HepG2 (cell line): ENCODE data around the gene ZNF548. TPM values are rescaled to one million over a fixed set of nuclear protein-coding genes. Genes with fewer than 3 reads are reported as not detected.

Experiments
- GTF3A ChIP-seq: sonication (generic); formaldehyde crosslinking; conservative IDR thresholded peaks from 2 replicates; pipeline ENCODE4 v1.4.0; 2020; ENCODE audit warnings: mild to moderate bottlenecking, missing genetic modification reagents
- HIVEP1 ChIP-seq: sonication (generic); formaldehyde crosslinking; IDR thresholded peaks from 2 replicates; pipeline ENCODE4 v1.4.0; 2020; ENCODE audit warnings: mild to moderate bottlenecking, missing genetic modification reagents
- HNF1B ChIP-seq: sonication (generic); formaldehyde crosslinking; IDR thresholded peaks from 2 replicates; pipeline ENCODE4 v1.5.1; 2020; ENCODE audit warnings: mild to moderate bottlenecking, moderate library complexity, missing genetic modification reagents
- KAT7 ChIP-seq: IDR thresholded peaks from 2 replicates; pipeline ENCODE4 v1.6.1; 2018; ENCODE audit warnings: borderline replicate concordance, missing compliant biosample characterization
- NR3C1 ChIP-seq: sonication (generic); formaldehyde crosslinking; IDR thresholded peaks from 2 replicates; pipeline ENCODE4 v1.4.0; 2020; ENCODE audit warnings: missing genetic modification reagents
- TFE3 ChIP-seq: IDR thresholded peaks from 2 replicates; pipeline ENCODE4 v1.6.1; 2016
- TRIM22 ChIP-seq: fragments of 450-650 bp; IDR thresholded peaks from 2 replicates; pipeline ENCODE4 v1.6.1; 2017
- ZNF138 ChIP-seq: sonication (generic); formaldehyde crosslinking; IDR thresholded peaks from 2 replicates; pipeline ENCODE4 v1.5.0; 2020; ENCODE audit warnings: mild to moderate bottlenecking, low read depth, missing genetic modification reagents
- ZNF33B ChIP-seq: sonication (generic); formaldehyde crosslinking; IDR thresholded peaks from 2 replicates; pipeline ENCODE4 v1.5.1; 2020; ENCODE audit warnings: mild to moderate bottlenecking, missing genetic modification reagents
- ZNF646 ChIP-seq: sonication (generic); formaldehyde crosslinking; IDR thresholded peaks from 2 replicates; pipeline ENCODE4 v1.9.0; 2021; ENCODE audit warnings: mild to moderate bottlenecking, missing genetic modification reagents
- ZNF7 ChIP-seq: IDR thresholded peaks from 2 replicates; pipeline ENCODE4 v1.6.1; 2016; ENCODE audit warnings: missing biosample characterization, missing genetic modification reagents
- ZNF761 ChIP-seq: sonication (generic); formaldehyde crosslinking; conservative IDR thresholded peaks from 2 replicates; pipeline ENCODE4 v1.4.0; 2020; ENCODE audit warnings: mild to moderate bottlenecking, missing genetic modification reagents
- ZSCAN22 ChIP-seq: sonication (generic); formaldehyde crosslinking; IDR thresholded peaks from 2 replicates; pipeline ENCODE4 v1.4.0; 2020; ENCODE audit warnings: mild to moderate bottlenecking, missing genetic modification reagents
- ZZZ3 ChIP-seq: sonication (generic); formaldehyde crosslinking; IDR thresholded peaks from 2 replicates; pipeline ENCODE4 v1.4.0; 2020; ENCODE audit warnings: missing genetic modification reagents, mild to moderate bottlenecking, borderline replicate concordance
- polyA plus RNA-seq, 8 experiments: library from polyadenylated mRNA; depleted of rRNA in 3 of 8; stranded (reverse) in 7 of 8; unstranded in 1 of 8; fragments of >200 nt; fragmentation: Illumina TruSeq in 4 of 8; extraction: Trizol in 4 of 8; gene quantifications; 2 replicates each; pipeline versions ENCODE4 v1.2.1 to v1.2.3, GENCODE V29; 2011 to 2016; ENCODE audit warnings: low read depth in 4 of 8, missing spikeins in 1 of 8, mixed read lengths in 1 of 8; ENCODE audit not compliant: insufficient read depth in 1 of 8
- total RNA-seq, 5 experiments: library from RNA; depleted of rRNA; stranded (reverse); fragments of >200 nt; fragmentation: Illumina TruSeq; extraction: Trizol; gene quantifications; 2 replicates each; pipeline ENCODE4 v1.2.3, GENCODE V29; 2016; ENCODE audit warnings: low read depth in 1 of 5

ZNF548 gene
- total and polyA plus RNA-seq, 2 of the 13 experiments (the other 11 are each of a cell fraction or from before 2014, with no cell fraction given): 19.6 to 24.9 TPM

GRCh38 chr19:57435062-57435978 is 45.7 kb downstream of the ZNF548 start, which contains the start of gene ZNF749 (continued):
- TF ChIP-seq TFE3: no peak
- TF ChIP-seq NR3C1 (CRISPR knock-in tag): no peak
- no peak for TF ChIP-seq ZNF646
- TF ChIP-seq ZSCAN22 (CRISPR knock-in tag): no peak
- TF ChIP-seq ZNF138 (CRISPR knock-in tag): no peak
- no peak for TF ChIP-seq GTF3A (CRISPR knock-in tag)
- TF ChIP-seq ZZZ3: no peak; the same call in 1 of the 2 replicates
- TF ChIP-seq ZNF761 (CRISPR knock-in tag): peak; percentile 49; the same call in 1 of the 2 replicates
- no peak for TF ChIP-seq TRIM22
- TF ChIP-seq KAT7: no peak
- TF ChIP-seq ZNF33B (CRISPR knock-in tag): no peak
- TF ChIP-seq HNF1B (CRISPR knock-in tag): peak; percentile 66; the same call in 1 of the 2 replicates
- peak; percentile 75; the same call in 1 of the 2 replicates for TF ChIP-seq HIVEP1 (CRISPR knock-in tag)
- TF ChIP-seq ZNF7 (CRISPR knock-in tag): no peak
